ENCODE measurements around the gene ARL6IP4.

DNA sequence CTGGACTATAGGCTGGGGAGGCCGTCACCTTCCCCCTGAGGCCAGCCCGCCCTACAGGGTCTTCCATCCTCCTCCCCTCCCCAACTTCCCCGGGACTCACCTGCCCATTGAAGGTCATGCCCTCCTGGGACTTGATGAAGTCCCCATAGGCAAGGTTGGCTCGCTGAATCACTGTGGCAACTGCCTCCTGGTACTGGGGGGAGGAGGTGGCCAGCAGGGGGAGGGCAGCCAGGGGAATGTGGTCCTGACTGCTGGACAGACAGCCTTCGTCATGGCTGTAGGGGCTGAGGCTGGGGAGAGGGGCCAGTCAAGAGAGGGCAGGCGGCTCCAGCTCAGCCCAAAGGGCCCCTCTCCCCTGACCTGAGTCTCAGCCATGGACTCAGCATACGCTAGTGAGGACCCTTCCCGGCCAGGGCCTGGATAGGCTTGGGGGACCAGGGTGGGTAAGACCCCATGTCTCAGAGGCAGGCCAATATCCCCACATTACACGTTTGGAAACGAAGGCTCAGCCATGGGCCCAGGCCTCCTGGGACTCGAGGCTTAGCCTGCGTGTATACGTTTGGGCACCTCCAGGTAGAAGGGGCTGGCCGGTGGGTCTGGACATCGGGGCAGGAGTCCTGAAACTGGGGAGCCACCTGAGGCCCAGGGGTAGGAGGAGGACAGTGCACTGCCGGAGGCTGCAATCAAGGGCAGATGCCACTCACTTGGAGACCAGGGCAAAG is 16.3 kb downstream of the ARL6IP4 start:
- TF ChIP-seq POLR2AphosphoS5 (IDR thresholded peaks at IDR 0.05; ENCODE audit: low read depth, low read length) (no peak), POLR2A (IDR thresholded peaks at IDR 0.05; ENCODE audit: low read depth, low read length) (no peak), PAX5 (IDR thresholded peaks at IDR 0.05; ENCODE audit: insufficient read depth, low read length, severe bottlenecking) (no peak)

Measured in GM12891 (cell line).